Lower leg skin (tissue), 4 donors: Measurements from ENCODE around the gene IFNK. TPM values are rescaled to one million over a fixed set of nuclear protein-coding genes. Genes with fewer than 3 reads are reported as not detected.

Source experiments
- DNase-seq, 2 donors: peaks; one replicate each; pipeline ENCODE4 v3.0.0-alpha.2; 2019; ENCODE audit warnings: low spot score in 2 of 2
- H3K4me3 ChIP-seq: fragments of 200-600 bp; sonication (generic); 2 replicates; pipeline ENCODE4 v1.5.1; 2017; ENCODE audit warnings: mild to moderate bottlenecking, low read depth; ENCODE audit not compliant: poor library complexity, severe bottlenecking
- CTCF ChIP-seq, 3 donors: fragments of 450-650 bp; IDR thresholded peaks; one replicate each; pipeline ENCODE4 v1.5.1; 2016; ENCODE audit warnings: antibody characterized with exemption in 3 of 3, mild to moderate bottlenecking in 3 of 3, moderate library complexity in 2 of 3
- POLR2A ChIP-seq, 2 donors: fragments of 450-650 bp; IDR thresholded peaks; one replicate each; pipeline ENCODE4 v1.6.1; 2016 to 2017; ENCODE audit warnings: antibody characterized with exemption in 2 of 2, mild to moderate bottlenecking in 1 of 2, moderate library complexity in 1 of 2
- WGBS, 2 donors: methylation state at CpG; one replicate each; pipeline ENCODE4 v1.1.5; 2018; 5-methylcytosine and 5-hydroxymethylcytosine counted together
- intact Hi-C: fragments of 100-400 bp; cut with DNase I; formaldehyde crosslinking; loops from one replicate; pipeline ENCODE4 v1.15.0; 2023; ENCODE audit warnings: low total_unique reads
- total RNA-seq, 4 donors: library from RNA; depleted of rRNA; stranded (reverse); fragments of >200 nt; gene quantifications; one replicate each; pipeline ENCODE4 v1.1.0, GENCODE V29; 2016

IFNK gene
- total RNA-seq, 4 donors from 2014 or later, result not detected

GRCh38 chr9:27527702-27528075 lies 3.6 kb downstream of the IFNK start:
- intact Hi-C loops, result no loop called here
- TF ChIP-seq POLR2A (IDR thresholded peaks at IDR 0.05) (no peak), CTCF (IDR thresholded peaks at IDR 0.05) (no peak)
- DNase-seq, result no peak
- no peak overlapping the region for H3K4me3 ChIP-seq
- 38 to 41% methylated on average over 8 of the region's 8 CpGs for WGBS, 2 donors

GRCh38 chr9:27528076-27528885 lies 4.2 kb downstream of the IFNK start:
- WGBS, 2 donors, result 2 to 4% methylated on average over 40 to 42 of the region's 44 CpGs
- no peak for TF ChIP-seq CTCF (IDR thresholded peaks at IDR 0.05)
- peak in 1 of 2 donors; percentile 3 for TF ChIP-seq POLR2A (IDR thresholded peaks at IDR 0.05)
- peak overlapping the region; percentile 62 for H3K4me3 ChIP-seq
- intact Hi-C loops, result no loop called here
- DNase-seq, result peak; percentile 86 to 97

GRCh38 chr9:27528886-27529315 lies 4.8 kb downstream of the IFNK start:
- 0% methylated on average over 24 to 25 of the region's 25 CpGs for WGBS, 2 donors
- intact Hi-C loops, result no loop called here
- TF ChIP-seq CTCF (IDR thresholded peaks at IDR 0.05) (no peak), POLR2A (IDR thresholded peaks at IDR 0.05) (no peak)
- H3K4me3 ChIP-seq, result peak overlapping the region; percentile 62
- DNase-seq, result peak; percentile 58 to 93

GRCh38 chr9:27529316-27530278 lies 5.5 kb downstream of the IFNK start, which contains the start of gene MOB3B:
TSS of gene MOB3B (minus strand) at chr9:27529814. CDS start at chr9:27455550, 74,264 bp downstream.
- TF ChIP-seq CTCF (IDR thresholded peaks at IDR 0.05), result peak in 2 of 3 donors; percentile 6 to 37
- TF ChIP-seq POLR2A (IDR thresholded peaks at IDR 0.05), result no peak
- intact Hi-C loops, result no loop called here
- peak within 1 kb of the TSS; percentile 62 for H3K4me3 ChIP-seq
- 5% methylated on average over 36 to 53 of the region's 74 CpGs for WGBS, 2 donors
- DNase-seq, result peak; percentile 81 to 97

GRCh38 chr9:27530915-27531755 lies 7.0 kb downstream of the IFNK start:
- intact Hi-C loops, result no loop called here
- H3K4me3 ChIP-seq, result no peak overlapping the region
- no peak for DNase-seq
- TF ChIP-seq CTCF (IDR thresholded peaks at IDR 0.05) (no peak), POLR2A (IDR thresholded peaks at IDR 0.05) (no peak)
- WGBS, 2 donors, result 53 to 54% methylated on average over 4 of the region's 4 CpGs
